Skin epidermis (tissue), 12 donors: Measurements from ENCODE around the gene KCND3.
"Not testable (repeated sequence)": the region's sequence is repeated elsewhere in the genome, so short reads cannot be mapped to it uniquely, and the experiment has no call there.

ENCODE experiments used
- H3K27ac ChIP-seq, 21 experiments: fragments of 200-600 bp; sonication (generic) in 11 of 21; one replicate each; pipeline ENCODE4 v1.5.0; 2020; ENCODE audit warnings: mild to moderate bottlenecking in 3 of 21, inconsistent platforms in 2 of 21, moderate library complexity in 2 of 21
- H3K4me3 ChIP-seq, 7 experiments: fragments of 200-600 bp; sonication (generic) in 2 of 7; one replicate each; pipeline ENCODE4 v1.5.0; 2020; ENCODE audit warnings: inconsistent platforms in 2 of 7, mild to moderate bottlenecking in 2 of 7, moderate library complexity in 1 of 7

Gene KCND3

GRCh38 chr1:111762332-111762731 is 227.1 kb downstream of the KCND3 start:
- H3K27ac ChIP-seq, result no peak overlapping the region
- H3K4me3 ChIP-seq, result no peak overlapping the region

- Histone ChIP-seq H3K4me3 (no peak overlapping the region), H3K27ac (no peak overlapping the region)
These were observed 227.8 kb downstream of the KCND3 start for GRCh38 chr1:111761717-111762116.

GRCh38 chr1:111758373-111758772 is 231.1 kb downstream of the KCND3 start:
- Histone ChIP-seq H3K4me3 (no peak overlapping the region), H3K27ac (no peak overlapping the region)

GRCh38 chr1:111756124-111756513 is 233.3 kb downstream of the KCND3 start:
- Histone ChIP-seq H3K27ac (peak overlapping the region; percentile 60 to 97 (median 90)), H3K4me3 (peak overlapping the region; percentile 54 to 95 (median 86))

GRCh38 chr1:111755331-111756123 is 233.9 kb downstream of the KCND3 start, which contains the start of gene DDX20:
Gene DDX20, plus strand, starts transcription at chr1:111755901. Its CDS starts 24 bp downstream, at chr1:111755925.
- Histone ChIP-seq H3K4me3 (peak within 1 kb of the TSS; percentile 54 to 95 (median 86)), H3K27ac (peak within 1 kb of the TSS; percentile 60 to 97 (median 90))

- H3K4me3 ChIP-seq, result peak overlapping the region; percentile 54 to 95 (median 86)
- H3K27ac ChIP-seq, result peak overlapping the region; percentile 60 to 97 (median 90)
These were observed 234.5 kb downstream of the KCND3 start for GRCh38 chr1:111754984-111755330.

- H3K4me3 ChIP-seq, result no peak overlapping the region
- no peak overlapping the region for H3K27ac ChIP-seq
These were observed 237.4 kb downstream of the KCND3 start for GRCh38 chr1:111751906-111752575.

- Histone ChIP-seq H3K27ac (no peak overlapping the region), H3K4me3 (no peak overlapping the region)
These were observed 238.6 kb downstream of the KCND3 start for GRCh38 chr1:111750856-111751255.

- Histone ChIP-seq H3K27ac (no peak overlapping the region), H3K4me3 (no peak overlapping the region)
These were observed 239.8 kb downstream of the KCND3 start for GRCh38 chr1:111749628-111750027.

- no peak overlapping the region for H3K4me3 ChIP-seq
- H3K27ac ChIP-seq, result no peak overlapping the region
These were observed 241.5 kb downstream of the KCND3 start for GRCh38 chr1:111747947-111748346.

- H3K27ac ChIP-seq, result no peak overlapping the region
These were observed 242.2 kb downstream of the KCND3 start for GRCh38 chr1:111747282-111747734.

GRCh38 chr1:111746614-111746999 is 242.9 kb downstream of the KCND3 start:
- no peak overlapping the region for H3K27ac ChIP-seq
- H3K4me3 ChIP-seq, result no peak overlapping the region

More at GRCh38 chr1:111747282-111747734, 242.2 kb downstream of the KCND3 start:
- H3K4me3 ChIP-seq, result no peak overlapping the region

GRCh38 chr1:111745675-111746613 is 243.5 kb downstream of the KCND3 start:
- H3K4me3 ChIP-seq, result no peak overlapping the region
- no peak overlapping the region for H3K27ac ChIP-seq

GRCh38 chr1:111743679-111744101 is 245.8 kb downstream of the KCND3 start:
- Histone ChIP-seq H3K27ac (no peak overlapping the region), H3K4me3 (no peak overlapping the region)

- H3K4me3 ChIP-seq, result no peak overlapping the region
- H3K27ac ChIP-seq, result no peak overlapping the region
These were observed 246.4 kb downstream of the KCND3 start for GRCh38 chr1:111742938-111743549.

GRCh38 chr1:111742292-111742691 is 247.2 kb downstream of the KCND3 start:
- H3K4me3 ChIP-seq, H3K27ac ChIP-seq: not testable (repeated sequence)

GRCh38 chr1:111739925-111740765 is 249.3 kb downstream of the KCND3 start:
- Histone ChIP-seq H3K27ac (peak overlapping the region in 20 of 21 experiments; percentile 4 to 96 (median 86)), H3K4me3 (peak overlapping the region; percentile 39 to 69 (median 49))

- H3K4me3 ChIP-seq, result peak within 1 kb of the TSS; percentile 39 to 69 (median 49)
- peak within 1 kb of the TSS; percentile 18 to 96 (median 86) for H3K27ac ChIP-seq
These were observed 250.1 kb downstream of the KCND3 start, which contains the start of gene INKA2 for GRCh38 chr1:111739194-111739924. Gene INKA2, minus strand, starts transcription at chr1:111739395. Its CDS starts 153 bp downstream, at chr1:111739242.
